GM21723 (cell line): ENCODE measurements around the gene TMEM26.
A peak's percentile ranks its signal among the peaks of the same experiment; 100 is the strongest.
"Not testable (repeated sequence)": the region's sequence is repeated elsewhere in the genome, so short reads cannot be mapped to it uniquely, and the experiment has no call there.

Source experiments
- ATAC-seq: cut with Tn5 transposase; IDR thresholded peaks from one replicate; pipeline ENCODE4 v1.9.1; 2021; ENCODE audit warnings: mild to moderate bottlenecking, moderate library complexity; ENCODE audit not compliant: unreplicated experiment

The TMEM26 gene

GRCh38 chr10:61400524-61400923 lies 52.7 kb downstream of the TMEM26 start:
- ATAC-seq: no peak

- no peak for ATAC-seq
These were observed 53.8 kb downstream of the TMEM26 start for GRCh38 chr10:61399406-61399805.

- ATAC-seq: no peak
These were observed 54.6 kb downstream of the TMEM26 start for GRCh38 chr10:61398366-61399129.

- ATAC-seq: no peak
These were observed 55.8 kb downstream of the TMEM26 start for GRCh38 chr10:61397175-61397986.

DNA sequence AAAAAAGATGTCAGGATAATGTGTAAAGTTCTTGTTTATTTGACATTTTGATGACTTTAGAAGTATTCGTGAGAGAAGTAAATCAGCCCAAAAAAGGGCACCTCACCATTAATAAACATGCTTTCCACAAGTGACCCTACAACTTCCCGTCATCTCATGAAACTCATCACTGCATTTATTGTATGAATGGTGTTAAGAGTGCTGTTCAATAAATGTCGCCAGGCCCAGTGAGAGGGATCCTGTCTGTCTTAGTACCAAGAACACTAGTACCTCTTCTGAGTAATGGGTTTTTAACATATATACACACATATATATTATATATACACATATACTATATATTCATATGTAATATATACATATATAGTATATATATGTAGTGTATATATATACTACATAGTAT lies 61.9 kb downstream of the TMEM26 start:
- peak; percentile 36 for ATAC-seq

DNA sequence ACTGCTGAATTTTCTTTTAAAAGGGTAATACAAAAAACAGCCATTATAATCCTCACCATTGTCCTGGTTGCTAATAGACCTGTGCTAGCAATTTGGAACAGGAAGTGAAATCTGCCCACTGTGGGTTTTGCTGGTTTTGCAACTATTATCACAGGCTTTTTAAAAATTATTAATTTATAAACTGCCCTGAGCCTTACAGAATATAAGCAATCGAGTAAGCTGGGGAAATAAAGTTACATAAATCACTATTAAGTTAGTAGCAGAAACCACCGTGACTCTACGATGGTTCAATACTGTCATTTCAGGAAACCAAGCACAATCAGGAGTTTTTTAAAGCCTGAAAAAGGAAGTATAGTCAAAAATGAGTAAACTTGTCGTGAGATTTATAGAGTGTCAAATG lies 62.3 kb downstream of the TMEM26 start:
- ATAC-seq: peak; percentile 75

- ATAC-seq: no peak
These were observed 63.3 kb downstream of the TMEM26 start for GRCh38 chr10:61389887-61390286.

GRCh38 chr10:61388986-61389385 lies 64.2 kb downstream of the TMEM26 start:
- not testable (repeated sequence) for ATAC-seq

DNA sequence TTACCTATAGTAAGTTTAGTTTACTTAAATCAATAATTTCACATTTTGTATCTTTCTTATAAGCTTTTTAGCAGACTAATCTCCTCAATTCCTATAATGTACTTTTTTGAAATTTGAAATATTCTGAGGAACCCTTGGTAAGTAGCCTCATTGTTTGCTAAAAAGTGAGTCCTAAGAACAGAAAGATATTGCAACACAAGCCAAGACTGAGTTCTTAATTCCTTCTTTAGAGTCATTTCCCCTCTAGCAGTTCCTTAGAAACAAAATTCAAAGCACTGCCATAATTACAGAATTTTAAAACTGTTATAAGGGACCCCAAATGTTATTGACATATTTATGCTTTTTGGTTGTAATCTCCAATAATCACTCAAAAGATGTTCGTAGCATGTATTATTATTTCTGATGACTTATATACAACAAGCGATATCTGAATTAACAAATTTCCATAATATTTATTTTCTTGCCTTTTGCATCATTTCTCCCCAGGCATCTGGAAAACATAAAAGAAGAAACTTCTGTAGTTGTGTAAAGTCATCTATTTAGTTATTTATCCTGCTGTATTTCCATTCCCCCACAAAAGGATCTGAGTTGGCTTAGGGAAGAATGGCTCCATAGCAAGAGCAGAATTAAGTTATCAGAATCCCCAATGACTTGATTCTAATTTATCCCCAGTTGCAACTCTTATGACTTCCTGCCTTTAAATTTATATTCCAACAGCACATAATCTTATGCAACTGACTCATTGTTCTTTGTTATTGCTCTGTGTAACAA lies 67.8 kb downstream of the TMEM26 start:
- ATAC-seq: no peak

- ATAC-seq: not testable (repeated sequence)
These were observed 72.0 kb downstream of the TMEM26 start for GRCh38 chr10:61381153-61381552.

DNA sequence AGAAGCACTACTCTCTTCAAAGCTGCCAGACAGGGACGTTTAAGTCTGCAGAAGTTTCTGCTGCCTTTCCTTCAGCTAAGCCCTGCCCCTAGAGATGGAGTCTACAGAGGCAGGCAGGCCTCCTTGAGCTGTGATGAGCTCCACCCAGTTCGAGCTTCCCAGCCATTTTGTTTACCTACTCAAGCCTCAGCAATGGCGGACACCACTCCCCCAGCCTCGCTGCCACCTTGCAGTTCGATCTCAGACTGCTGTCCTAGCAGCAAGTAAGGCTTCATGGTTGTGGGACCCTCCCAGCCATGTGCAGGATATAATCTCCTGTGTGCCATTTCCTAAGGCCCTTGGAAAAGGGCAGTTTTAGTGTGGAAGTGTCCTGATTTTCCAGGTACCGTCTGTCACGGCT lies 74.3 kb downstream of the TMEM26 start:
- ATAC-seq: no peak

- ATAC-seq: no peak
These were observed 76.2 kb downstream of the TMEM26 start for GRCh38 chr10:61376908-61377368.

DNA sequence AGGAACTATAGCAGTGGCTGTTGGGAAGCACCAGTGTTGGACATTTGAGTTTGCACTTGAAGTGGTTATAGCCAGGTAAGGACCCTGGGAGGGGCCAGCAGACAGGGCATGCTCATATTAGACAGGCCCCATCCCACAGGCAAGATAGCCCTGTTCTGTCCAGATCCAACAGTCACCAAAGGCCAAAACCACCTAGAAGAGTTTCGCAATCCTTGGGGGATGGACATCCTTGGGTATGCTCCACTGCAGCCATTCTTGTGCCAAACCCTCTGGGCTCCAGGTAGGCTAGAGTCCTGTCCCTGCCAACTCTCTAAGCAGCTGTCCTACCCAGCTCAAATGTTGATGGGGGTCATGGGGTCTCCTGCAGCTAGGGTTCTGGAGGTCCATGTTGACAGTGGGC lies 76.8 kb downstream of the TMEM26 start:
- ATAC-seq: no peak

DNA sequence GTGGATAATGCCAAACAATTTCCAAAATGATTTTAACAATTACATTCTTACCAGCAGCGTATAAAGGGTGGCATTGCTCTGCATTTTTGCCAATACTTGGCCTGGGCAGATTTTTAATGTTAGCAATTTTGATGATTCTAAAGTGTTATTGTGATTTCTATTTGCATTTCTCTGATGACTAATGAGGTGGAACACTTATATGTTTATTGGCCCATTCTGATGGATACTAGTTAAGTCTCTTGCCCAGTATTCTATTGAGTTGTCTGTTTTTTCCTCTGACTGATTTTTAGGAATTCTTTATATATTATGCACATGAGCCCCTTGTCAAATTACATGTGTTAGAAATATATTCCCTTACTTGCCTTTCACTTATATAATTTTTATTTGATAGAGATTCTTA lies 86.8 kb downstream of the TMEM26 start:
- ATAC-seq: no peak

DNA sequence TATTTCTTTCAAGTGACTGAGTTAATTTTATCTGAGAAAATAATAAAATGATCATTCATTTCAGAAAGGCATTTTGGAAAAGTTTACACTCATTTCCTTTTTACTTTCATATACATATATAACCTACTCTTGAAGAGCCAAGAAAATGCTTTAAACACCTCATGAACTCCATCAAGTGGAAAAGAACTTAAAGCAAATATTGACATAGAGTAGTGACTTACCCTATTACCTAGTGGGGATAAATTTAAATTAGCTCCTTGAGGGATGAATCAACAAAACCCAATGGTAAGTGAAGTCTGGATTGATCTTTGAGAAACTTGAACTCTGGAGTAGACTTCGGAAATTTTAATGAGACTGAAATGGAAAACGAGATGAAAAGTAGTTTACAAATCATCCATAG lies 88.6 kb downstream of the TMEM26 start:
- no peak for ATAC-seq

- ATAC-seq: no peak
These were observed 90.2 kb downstream of the TMEM26 start for GRCh38 chr10:61363006-61363405.

- ATAC-seq: no peak
These were observed 93.7 kb downstream of the TMEM26 start for GRCh38 chr10:61359452-61359851.

DNA sequence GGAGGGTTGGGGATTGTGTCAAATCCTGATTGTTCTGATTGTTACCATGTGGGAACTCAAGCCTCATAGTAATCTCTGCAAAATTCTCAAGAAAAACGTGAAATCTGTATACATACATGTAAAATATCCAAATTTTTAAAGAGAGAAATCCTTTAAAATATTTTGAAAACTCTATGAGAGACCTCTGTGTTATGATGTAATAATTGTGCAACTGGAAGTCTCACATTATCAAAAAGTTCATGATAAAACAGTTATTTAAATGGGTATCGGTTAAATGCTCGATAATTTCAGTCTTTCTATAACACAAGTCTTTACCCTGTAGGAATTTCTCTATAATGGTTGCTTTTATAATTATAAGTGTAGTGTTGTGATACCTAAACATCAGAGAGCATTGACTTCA lies 95.5 kb downstream of the TMEM26 start:
- no peak for ATAC-seq
